GM23248 (cell line): ENCODE results near the gene COMMD7. TPM values are rescaled to one million over a fixed set of nuclear protein-coding genes. Genes with fewer than 3 reads are reported as not detected.

Source experiments
- DNase-seq: peaks from one replicate; pipeline ENCODE4 v3.0.0-alpha.2; 2015
- H2AFZ ChIP-seq: fragments of 200-600 bp; sonication (generic); 2 replicates; pipeline ENCODE4 v1.6.1; 2016; ENCODE audit warnings: antibody characterized with exemption
- H3F3A ChIP-seq: fragments of 200-600 bp; sonication (generic); 2 replicates; pipeline ENCODE4 v1.6.1; 2016; ENCODE audit warnings: mild to moderate bottlenecking, antibody characterized with exemption, mixed run types; ENCODE audit not compliant: insufficient read depth
- H3K27ac ChIP-seq: fragments of 200-600 bp; sonication (generic); 2 replicates; pipeline ENCODE4 v1.5.1; 2016; ENCODE audit warnings: mild to moderate bottlenecking
- H3K27me3 ChIP-seq: fragments of 200-600 bp; sonication (generic); replicated peaks from 2 replicates; pipeline ENCODE4 v1.6.1; 2016; ENCODE audit warnings: mild to moderate bottlenecking; ENCODE audit not compliant: insufficient read depth
- H3K36me3 ChIP-seq: fragments of 200-600 bp; sonication (generic); 2 replicates; pipeline ENCODE4 v1.6.1; 2016; ENCODE audit warnings: low read depth, mild to moderate bottlenecking
- H3K4me1 ChIP-seq: fragments of 200-600 bp; sonication (generic); 2 replicates; pipeline ENCODE4 v1.6.1; 2016; ENCODE audit warnings: mild to moderate bottlenecking; ENCODE audit not compliant: insufficient read depth
- H3K4me2 ChIP-seq: fragments of 200-600 bp; sonication (generic); one replicate; pipeline ENCODE4 v1.6.1; 2016; ENCODE audit warnings: mild to moderate bottlenecking; ENCODE audit not compliant: unreplicated experiment
- H3K4me3 ChIP-seq: fragments of 200-600 bp; sonication (generic); 2 replicates; pipeline ENCODE4 v1.5.1; 2016; ENCODE audit warnings: mild to moderate bottlenecking
- H3K79me2 ChIP-seq: fragments of 200-600 bp; sonication (generic); 2 replicates; pipeline ENCODE4 v1.6.1; 2016; ENCODE audit warnings: mild to moderate bottlenecking; ENCODE audit not compliant: insufficient read depth
- H3K9ac ChIP-seq: fragments of 200-600 bp; sonication (generic); 2 replicates; pipeline ENCODE4 v1.6.1; 2016; ENCODE audit warnings: mild to moderate bottlenecking
- H3K9me2 ChIP-seq: fragments of 200-600 bp; sonication (generic); 2 replicates; pipeline ENCODE4 v1.6.1; 2016; ENCODE audit warnings: mixed run types, mild to moderate bottlenecking, moderate library complexity; ENCODE audit not compliant: insufficient read depth
- H3K9me3 ChIP-seq: fragments of 200-600 bp; sonication (generic); one replicate; pipeline ENCODE4 v1.6.1; 2017; ENCODE audit warnings: low read depth
- H4K20me1 ChIP-seq: fragments of 200-600 bp; sonication (generic); 2 replicates; pipeline ENCODE4 v1.6.0; 2016; ENCODE audit not compliant: insufficient read depth
- EZH2 ChIP-seq: fragments of 200-600 bp; sonication (generic); IDR thresholded peaks from 2 replicates; pipeline ENCODE4 v1.6.1; 2018; ENCODE audit warnings: antibody characterized with exemption, mild to moderate bottlenecking; ENCODE audit not compliant: insufficient read depth, poor library complexity, severe bottlenecking
- EZH2phosphoT487 ChIP-seq: fragments of 200-600 bp; sonication (generic); IDR thresholded peaks from 2 replicates; pipeline ENCODE4 v1.6.1; 2018; ENCODE audit warnings: antibody characterized with exemption, moderate library complexity, mild to moderate bottlenecking, low read depth; ENCODE audit not compliant: insufficient read depth
- WGBS, 2 experiments: methylation state at CpG; one replicate each; pipeline ENCODE4 v1.1.6; 2015 to 2017; ENCODE audit warnings: low lambda C conversion rate in 2 of 2, low coverage in 1 of 2; ENCODE audit errors: missing lambda C conversion rate in 2 of 2; 5-methylcytosine and 5-hydroxymethylcytosine counted together
- in situ Hi-C: fragments of 300-500 bp; cut with MboI; formaldehyde crosslinking; loops from 2 replicates; pipeline ENCODE4 v1.15.0; 2020
- polyA plus RNA-seq: library from polyadenylated mRNA; unstranded; fragments of >200 nt; fragmentation: Nextera tagmentation; extraction: Ambion mirVana; gene quantifications from 2 replicates; pipeline ENCODE4 v1.2.1, GENCODE V29; 2016
- total RNA-seq: library from RNA; depleted of rRNA; stranded (reverse); fragments of >200 nt; shearing (Covaris generic); gene quantifications from 2 replicates; pipeline ENCODE4 v1.2.3, GENCODE V29; 2014; rRNA removed

Gene COMMD7
- total and polyA plus RNA-seq, 2 experiments from 2014 or later, result 37.0 to 68.8 TPM

DNA sequence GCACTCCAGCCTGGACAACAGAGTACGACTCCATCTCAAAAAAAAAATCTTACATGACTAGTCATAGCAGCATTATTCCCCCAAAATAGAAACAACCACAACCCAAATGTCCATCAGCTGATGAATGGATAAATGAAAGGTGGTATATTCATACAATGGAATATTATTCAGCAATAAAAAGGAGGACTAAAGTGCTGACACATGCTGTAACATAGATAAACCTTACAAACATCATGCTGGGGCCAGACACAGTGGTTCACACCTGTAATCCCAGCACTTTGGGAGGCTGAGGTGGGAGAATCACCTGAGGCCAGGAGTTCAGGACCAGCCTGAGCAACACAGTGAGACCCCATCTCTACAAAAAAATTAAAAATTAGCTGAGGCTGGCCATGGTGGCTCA lies 86.4 kb downstream of the COMMD7 start:
- WGBS, 2 experiments, result 88 to 94% methylated on average over 1 of the region's 1 CpG
- Histone ChIP-seq H2AFZ (no peak overlapping the region), H3K4me1 (no peaks in the 10 kb centered on the region), H3K9me3 (no peaks in the 10 kb centered on the region), H3K27me3 (no peaks in the 10 kb centered on the region), H3K9me2 (no peaks in the 10 kb centered on the region), H3K9ac (no peak overlapping the region), H3K4me3 (no peak overlapping the region), H4K20me1 (no peaks in the 10 kb centered on the region; the same call in 1 of the 2 replicates), H3K79me2 (no peaks in the 10 kb centered on the region), H3F3A (no peaks in the 10 kb centered on the region), H3K4me2 (no peak overlapping the region), H3K36me3 (no peaks in the 10 kb centered on the region), H3K27ac (no peak overlapping the region)
- in situ Hi-C loops, result loop anchor here (10.0 kb wide), 1 partner anchor 142 kb away; no protein-coding TSS in a partner anchor
- TF ChIP-seq EZH2, result no peak
- no peak for TF ChIP-seq EZH2phosphoT487
- no peak for DNase-seq

DNA sequence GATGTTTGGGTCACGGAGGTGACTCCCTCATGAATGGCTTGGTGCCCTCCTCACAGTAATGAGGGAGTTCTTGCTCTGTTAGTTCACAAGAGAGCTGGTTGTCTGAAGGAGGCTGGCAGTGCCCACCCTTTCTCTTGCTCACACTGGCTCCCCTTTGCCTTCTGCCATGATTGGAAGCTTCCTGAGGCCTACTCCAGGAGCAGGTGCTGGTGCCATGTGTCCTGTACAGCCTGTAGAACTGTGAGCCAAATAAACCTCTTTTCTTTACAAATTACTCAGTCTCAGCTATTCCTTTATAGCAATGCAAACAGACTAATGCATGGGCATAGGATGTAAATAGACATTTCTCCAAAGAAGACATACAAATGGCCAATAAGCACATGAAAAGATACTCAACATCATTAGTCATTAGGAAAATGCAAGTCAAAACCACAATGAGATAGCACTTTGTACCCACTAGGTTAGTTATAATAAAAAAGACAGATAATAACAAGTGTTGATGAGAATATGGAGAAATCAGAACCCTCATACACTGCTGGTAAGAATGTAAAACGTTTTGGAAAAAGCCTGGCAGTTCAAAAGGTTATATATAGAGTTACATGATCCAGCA lies 87.3 kb downstream of the COMMD7 start:
- in situ Hi-C loops, result loop anchor here (10.0 kb wide), 1 partner anchor 141 kb away; no protein-coding TSS in a partner anchor
- Histone ChIP-seq H2AFZ (no peak overlapping the region), H4K20me1 (no peaks in the 10 kb centered on the region; the same call in 1 of the 2 replicates), H3K79me2 (no peaks in the 10 kb centered on the region), H3K9me3 (no peaks in the 10 kb centered on the region), H3K9ac (no peak overlapping the region), H3K36me3 (no peaks in the 10 kb centered on the region), H3K9me2 (no peaks in the 10 kb centered on the region), H3K4me3 (no peak overlapping the region), H3K4me2 (no peak overlapping the region), H3K27me3 (no peaks in the 10 kb centered on the region), H3F3A (no peaks in the 10 kb centered on the region), H3K27ac (no peak overlapping the region), H3K4me1 (no peaks in the 10 kb centered on the region)
- 11 to 18% methylated on average over 2 of the region's 2 CpGs for WGBS, 2 experiments
- TF ChIP-seq EZH2phosphoT487 (no peak), EZH2 (no peak)
- DNase-seq, result no peak

DNA sequence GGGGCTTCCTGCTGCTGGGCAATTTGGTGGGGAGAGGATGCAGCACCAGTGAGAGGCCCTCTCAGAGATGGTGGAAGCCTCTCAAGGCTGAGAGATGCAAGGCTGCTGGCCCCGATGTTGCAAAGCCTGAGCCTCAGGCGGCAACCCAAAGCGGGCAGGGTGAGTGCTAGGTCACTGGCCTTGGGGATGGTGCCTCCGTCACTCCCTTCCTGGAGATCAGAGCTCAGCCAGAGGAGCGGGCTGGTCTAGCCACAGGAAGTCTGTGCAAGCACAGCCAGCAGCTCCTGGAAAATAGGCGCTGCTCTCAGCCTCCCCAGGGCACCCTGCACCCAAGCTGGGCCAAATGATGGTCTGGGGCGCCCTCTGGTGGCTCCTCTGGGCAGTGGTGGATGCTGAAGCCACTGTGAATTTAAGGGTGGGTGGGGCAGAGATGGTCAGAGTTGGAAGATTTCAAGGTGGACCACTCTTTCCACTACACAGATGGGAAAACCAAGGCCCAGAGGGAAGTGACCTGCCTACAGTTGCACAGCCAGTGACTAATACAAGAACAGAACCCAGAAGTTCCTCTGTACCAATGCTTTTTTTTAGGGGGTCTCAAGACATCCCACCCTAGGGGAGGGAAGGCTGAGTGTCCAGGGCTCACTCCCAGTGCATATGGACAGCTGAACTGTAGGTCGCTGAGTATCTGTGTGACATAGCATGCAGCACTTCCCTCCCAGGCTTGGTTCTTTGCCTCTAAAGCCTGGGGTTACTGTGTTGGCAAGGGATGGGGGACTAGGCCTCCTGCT lies 90.3 kb downstream of the COMMD7 start:
- Histone ChIP-seq H3K79me2 (no peaks in the 10 kb centered on the region), H3K4me2 (no peak overlapping the region), H3K36me3 (no peaks in the 10 kb centered on the region), H3F3A (no peaks in the 10 kb centered on the region), H3K9me2 (no peaks in the 10 kb centered on the region), H3K4me1 (no peaks in the 10 kb centered on the region), H3K9me3 (no peaks in the 10 kb centered on the region), H3K4me3 (no peak overlapping the region), H3K27me3 (no peaks in the 10 kb centered on the region), H4K20me1 (no peaks in the 10 kb centered on the region; the same call in 1 of the 2 replicates), H3K27ac (no peak overlapping the region), H2AFZ (no peak overlapping the region), H3K9ac (no peak overlapping the region)
- WGBS, 2 experiments, result 7 to 8% methylated on average over 8 of the region's 8 CpGs
- in situ Hi-C loops, result loop anchor here (10.0 kb wide), 1 partner anchor 138 kb away; no protein-coding TSS in a partner anchor
- TF ChIP-seq EZH2phosphoT487 (no peak), EZH2 (no peak)
- peak; percentile 84 for DNase-seq

Other genes starting within 250 kb of the COMMD7 start
- 5.2 and 8.7 TPM in 2 replicates for gene NOL4L, start 158.1 kb downstream of the COMMD7 start, total RNA-seq
- gene NOL4L, start 158.1 kb downstream of the COMMD7 start, polyA plus RNA-seq, result 7.9 and 8.3 TPM in 2 replicates
- not detected in 2 replicates for gene C20orf203, start 69.5 kb downstream of the COMMD7 start, total RNA-seq
- gene C20orf203, start 69.5 kb downstream of the COMMD7 start, polyA plus RNA-seq, result not detected in 2 replicates
- gene DNMT3B, start 18.9 kb upstream of the COMMD7 start, total RNA-seq, result 1.5 and 2.0 TPM in 2 replicates
- 0.81 and 0.85 TPM in 2 replicates for gene DNMT3B, start 18.9 kb upstream of the COMMD7 start, polyA plus RNA-seq
- gene MAPRE1, start 76.5 kb upstream of the COMMD7 start, total RNA-seq, result 91.3 and 94.8 TPM in 2 replicates
- gene MAPRE1, start 76.5 kb upstream of the COMMD7 start, polyA plus RNA-seq, result 77.4 and 82.8 TPM in 2 replicates
- 0.13 TPM in 1 of 2 replicates, not detected in the other for gene EFCAB8, start 115.5 kb upstream of the COMMD7 start, total RNA-seq
- gene EFCAB8, start 115.5 kb upstream of the COMMD7 start, polyA plus RNA-seq, result not detected in 2 replicates